Measurements from ENCODE around the gene NFRKB. TPM values are rescaled to one million over a fixed set of nuclear protein-coding genes. Genes with fewer than 3 reads are reported as not detected.
A peak's percentile ranks its signal among the peaks of the same experiment; 100 is the strongest.

NFRKB gene
- total and polyA plus RNA-seq, 2 donors (not counting 3 experiments of a cell fraction or from before 2014, with no cell fraction given) = 21.7 to 30.6 TPM

GRCh38 chr11:129917231-129917630 is 21.9 kb upstream of the NFRKB start:
- Histone ChIP-seq H3K27me3 (ENCODE audit: control insufficient read depth in 2 of 2, insufficient read depth in 2 of 2, low read length in 2 of 2) (no peaks in the 10 kb centered on the region), H3K4me3 (replicated peaks in 1 of 3; ENCODE audit: insufficient read depth in 1 of 3, low read depth in 1 of 3, low read length in 3 of 3) (no peak overlapping the region), H3K9me1 (replicated peaks; ENCODE audit: control insufficient read depth, extremely low read depth, insufficient read depth, low read length) (no peaks in the 10 kb centered on the region), H4K20me1 (replicated peaks; ENCODE audit: control insufficient read depth, extremely low read depth, insufficient read depth, low read length) (no peaks in the 10 kb centered on the region), H2AFZ (ENCODE audit: low read depth, low read length) (no peak overlapping the region), H3K27ac (ENCODE audit: insufficient read depth, low read depth, low read length) (no peak overlapping the region), H3K4me2 (ENCODE audit: insufficient read depth, low read length) (no peak overlapping the region), H3K9ac (replicated peaks; ENCODE audit: extremely low read depth, insufficient read depth, low read length) (no peak overlapping the region), H3K36me3 (ENCODE audit: control insufficient read depth in 2 of 2, extremely low read depth in 1 of 2, insufficient read depth in 2 of 2, low read length in 2 of 2) (peaks cover 3 to 17% of the 10 kb centered on the region in 2 experiments), H3K4me1 (ENCODE audit: control insufficient read depth, extremely low read depth, insufficient read depth, low read length) (no peaks in the 10 kb centered on the region), H3K9me3 (replicated peaks; ENCODE audit: control insufficient read depth, insufficient read depth, low read length) (no peaks in the 10 kb centered on the region), H3K79me2 (ENCODE audit: control insufficient read depth, insufficient read depth, low read length) (no peaks in the 10 kb centered on the region)
- DNase-seq (ENCODE audit: low read depth, low spot score) = no peak
- dilution Hi-C loops (cut with MboI; ENCODE audit: extremely low pct_ligation_motif_present, low sequenced_read_pairs) (no loop called here), intact Hi-C loops (cut with micrococcal nuclease) (no loop called here)
- no peak for FAIRE-seq
- CTCF ChIA-PET = interaction anchor here (1.3 to 2.8 kb wide), 3 partner anchors 8 to 229 kb away, joined by 3 to 21 read pairs (median 9); no protein-coding TSS in a partner anchor
- BruUV-seq (replicated peaks) = no TSS peak
- TF ChIP-seq EZH2 (IDR thresholded peaks at IDR 0.05; ENCODE audit: borderline replicate concordance, low read depth, low read length, severe bottlenecking) (no peak), GATA2 (IDR thresholded peaks at IDR 0.05; ENCODE audit: insufficient read depth, insufficient read length, low read depth, low read length) (no peak), JUN (IDR thresholded peaks at IDR 0.05; ENCODE audit: borderline replicate concordance, insufficient read depth, insufficient read length, low read depth) (no peak), MAX (IDR thresholded peaks at IDR 0.05; ENCODE audit: insufficient read depth, insufficient read length) (no peak), POLR2AphosphoS5 (IDR thresholded peaks at IDR 0.05; ENCODE audit: insufficient read depth, low read depth, low read length) (no peak), FOS (IDR thresholded peaks at IDR 0.05; ENCODE audit: borderline replicate concordance, insufficient read depth, low read length) (peak; percentile 14)
- POLR2A ChIA-PET = no interaction called here

- Histone ChIP-seq H3K27ac (ENCODE audit: insufficient read depth, low read depth, low read length) (peak overlapping the region; percentile 85), H3K4me2 (ENCODE audit: insufficient read depth, low read length) (peak overlapping the region; percentile 77), H3K27me3 (ENCODE audit: control insufficient read depth in 2 of 2, insufficient read depth in 2 of 2, low read length in 2 of 2) (no peaks in the 10 kb centered on the region), H3K4me3 (replicated peaks in 1 of 3; ENCODE audit: insufficient read depth in 1 of 3, low read depth in 1 of 3, low read length in 3 of 3) (peak overlapping the region in 1 of 3 experiments; percentile 21), H3K9ac (replicated peaks; ENCODE audit: extremely low read depth, insufficient read depth, low read length) (peak overlapping the region; percentile 53), H3K36me3 (ENCODE audit: control insufficient read depth in 2 of 2, extremely low read depth in 1 of 2, insufficient read depth in 2 of 2, low read length in 2 of 2) (peaks cover 0 to 15% of the 10 kb centered on the region in 2 experiments), H3K79me2 (ENCODE audit: control insufficient read depth, insufficient read depth, low read length) (no peaks in the 10 kb centered on the region), H3K9me1 (replicated peaks; ENCODE audit: control insufficient read depth, extremely low read depth, insufficient read depth, low read length) (no peaks in the 10 kb centered on the region), H2AFZ (ENCODE audit: low read depth, low read length) (peak overlapping the region; percentile 94), H4K20me1 (replicated peaks; ENCODE audit: control insufficient read depth, extremely low read depth, insufficient read depth, low read length) (no peaks in the 10 kb centered on the region), H3K9me3 (replicated peaks; ENCODE audit: control insufficient read depth, insufficient read depth, low read length) (no peaks in the 10 kb centered on the region), H3K4me1 (ENCODE audit: control insufficient read depth, extremely low read depth, insufficient read depth, low read length) (peaks cover 11% of the 10 kb centered on the region)
- intact Hi-C loops (cut with micrococcal nuclease) (no loop called here), dilution Hi-C loops (cut with MboI; ENCODE audit: extremely low pct_ligation_motif_present, low sequenced_read_pairs) (no loop called here)
- FAIRE-seq = peak; percentile 85
- TF ChIP-seq FOS (IDR thresholded peaks at IDR 0.05; ENCODE audit: borderline replicate concordance, insufficient read depth, low read length) (peak; percentile 34), JUN (IDR thresholded peaks at IDR 0.05; ENCODE audit: borderline replicate concordance, insufficient read depth, insufficient read length, low read depth) (peak; percentile 60), POLR2A (IDR thresholded peaks at IDR 0.05; ENCODE audit: low read depth, low read length) (peak; percentile 21), GATA2 (IDR thresholded peaks at IDR 0.05; ENCODE audit: insufficient read depth, insufficient read length, low read depth, low read length) (no peak), CTCF (IDR thresholded peaks at IDR 0.05; ENCODE audit: extremely low read depth in 1 of 2, insufficient read depth in 1 of 2, low read depth in 1 of 2, low read length in 2 of 2) (no peak), POLR2AphosphoS5 (IDR thresholded peaks at IDR 0.05; ENCODE audit: insufficient read depth, low read depth, low read length) (peak; percentile 72), MYC (IDR thresholded peaks at IDR 0.05; ENCODE audit: low read depth, low read length) (no peak), MAX (IDR thresholded peaks at IDR 0.05; ENCODE audit: insufficient read depth, insufficient read length) (no peak), EZH2 (IDR thresholded peaks at IDR 0.05; ENCODE audit: borderline replicate concordance, low read depth, low read length, severe bottlenecking) (no peak)
- POLR2A ChIA-PET = no interaction called here
- CTCF ChIA-PET = interaction anchor here (0.7 to 2.0 kb wide), 7 partner anchors 10 to 221 kb away, joined by 3 to 15 read pairs (median 4); no protein-coding TSS in a partner anchor
- no TSS peak for BruUV-seq (replicated peaks)
- peak; percentile 82 for DNase-seq (ENCODE audit: low read depth, low spot score)
Measured at GRCh38 chr11:129911298-129911697, 15.9 kb upstream of the NFRKB start.
